Measurements from ENCODE around the gene TNFSF18.

DNA sequence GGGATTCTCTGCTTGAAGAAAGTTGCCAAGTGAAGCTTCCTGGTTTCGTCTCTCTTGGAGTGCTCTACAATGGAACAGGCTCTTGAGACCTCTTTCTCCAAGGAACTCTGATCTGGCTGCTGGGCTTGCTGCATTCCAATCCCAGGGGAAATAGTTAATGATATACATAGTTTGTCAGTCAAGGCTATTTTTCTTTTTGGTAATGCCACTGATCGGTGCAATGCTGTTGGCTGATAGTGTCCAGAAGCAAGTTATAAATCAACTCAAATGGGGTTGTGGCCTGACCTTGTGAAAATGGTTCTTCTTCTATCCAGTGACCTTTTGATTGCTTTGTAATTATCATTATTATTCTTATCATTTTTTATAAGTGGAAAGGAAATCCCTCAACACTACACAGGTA lies 48.4 kb upstream of the TNFSF18 start:
- TF ChIP-seq, protein P1, sequence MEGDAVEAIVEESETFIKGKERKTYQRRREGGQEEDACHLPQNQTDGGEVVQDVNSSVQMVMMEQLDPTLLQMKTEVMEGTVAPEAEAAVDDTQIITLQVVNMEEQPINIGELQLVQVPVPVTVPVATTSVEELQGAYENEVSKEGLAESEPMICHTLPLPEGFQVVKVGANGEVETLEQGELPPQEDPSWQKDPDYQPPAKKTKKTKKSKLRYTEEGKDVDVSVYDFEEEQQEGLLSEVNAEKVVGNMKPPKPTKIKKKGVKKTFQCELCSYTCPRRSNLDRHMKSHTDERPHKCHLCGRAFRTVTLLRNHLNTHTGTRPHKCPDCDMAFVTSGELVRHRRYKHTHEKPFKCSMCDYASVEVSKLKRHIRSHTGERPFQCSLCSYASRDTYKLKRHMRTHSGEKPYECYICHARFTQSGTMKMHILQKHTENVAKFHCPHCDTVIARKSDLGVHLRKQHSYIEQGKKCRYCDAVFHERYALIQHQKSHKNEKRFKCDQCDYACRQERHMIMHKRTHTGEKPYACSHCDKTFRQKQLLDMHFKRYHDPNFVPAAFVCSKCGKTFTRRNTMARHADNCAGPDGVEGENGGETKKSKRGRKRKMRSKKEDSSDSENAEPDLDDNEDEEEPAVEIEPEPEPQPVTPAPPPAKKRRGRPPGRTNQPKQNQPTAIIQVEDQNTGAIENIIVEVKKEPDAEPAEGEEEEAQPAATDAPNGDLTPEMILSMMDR (IDR thresholded peaks at IDR 0.05), result no peak
- no peak for TF ChIP-seq POLR2A (IDR thresholded peaks at IDR 0.05)
